ENCODE data around the gene MC3R.

GRCh38 chr20:56229812-56230211 is 18.7 kb upstream of the MC3R start:
- no peak for TF ChIP-seq CTCF (IDR thresholded peaks at IDR 0.05; ENCODE audit: low read length)
- TF ChIP-seq EZH2 (IDR thresholded peaks at IDR 0.05; ENCODE audit: borderline replicate concordance, low read length), result no peak

All from OCI-LY1 (cell line).